ENCODE data around the gene SMNDC1. TPM values are rescaled to one million over a fixed set of nuclear protein-coding genes. Genes with fewer than 3 reads are reported as not detected.
A peak's percentile ranks its signal among the peaks of the same experiment; 100 is the strongest.
"Not testable (repeated sequence)": the region's sequence is repeated elsewhere in the genome, so short reads cannot be mapped to it uniquely, and the experiment has no call there.

Gene SMNDC1
- polyA plus RNA-seq, 4 donors, result 11.3 to 30.4 (median 12.0) TPM

GRCh38 chr10:110249489-110249888 lies 55.2 kb downstream of the SMNDC1 start:
- not testable (repeated sequence) for H3K27me3 ChIP-seq (ENCODE audit: control insufficient read depth in 3 of 3, insufficient read depth in 3 of 3, low read length in 3 of 3); H3K9me3 ChIP-seq (ENCODE audit: control insufficient read depth in 2 of 2, insufficient read depth in 1 of 2, low read depth in 1 of 2, low read length in 1 of 2); FAIRE-seq; H3K4me3 ChIP-seq (ENCODE audit: low read depth in 1 of 3, low read length in 3 of 3); H3K4me1 ChIP-seq (ENCODE audit: control insufficient read depth in 3 of 3, insufficient read depth in 2 of 3, low read depth in 1 of 3, low read length in 2 of 3); H3K36me3 ChIP-seq (ENCODE audit: control insufficient read depth in 3 of 3, insufficient read depth in 2 of 3, low read depth in 1 of 3, low read length in 3 of 3); H3K27ac ChIP-seq (ENCODE audit: low read depth in 1 of 3, low read length in 2 of 3); DNase-seq
- 75 to 89% (median 83%) methylated on average over 1 of the region's 1 CpG for WGBS, 3 donors

DNA sequence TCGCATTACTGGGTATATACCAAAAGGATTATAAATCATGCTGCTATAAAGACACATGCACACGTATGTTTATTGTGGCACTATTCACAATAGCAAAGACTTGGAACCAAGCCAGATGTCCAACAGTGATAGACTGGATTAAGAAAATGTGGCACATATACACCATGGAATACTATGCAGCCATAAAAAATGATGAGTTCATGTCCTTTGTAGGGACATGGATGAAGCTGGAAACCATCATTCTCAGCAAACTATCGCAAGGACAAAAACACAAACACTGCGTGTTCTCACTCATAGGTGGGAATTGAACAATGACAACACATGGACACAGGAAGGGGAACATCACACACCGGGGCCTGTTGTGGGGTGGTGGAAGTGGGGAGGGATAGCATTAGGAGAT lies 56.9 kb downstream of the SMNDC1 start:
- not testable (repeated sequence) for H3K9me3 ChIP-seq (ENCODE audit: control insufficient read depth in 2 of 2, insufficient read depth in 1 of 2, low read depth in 1 of 2, low read length in 1 of 2); H3K36me3 ChIP-seq (ENCODE audit: control insufficient read depth in 3 of 3, insufficient read depth in 2 of 3, low read depth in 1 of 3, low read length in 3 of 3); H3K27me3 ChIP-seq (ENCODE audit: control insufficient read depth in 3 of 3, insufficient read depth in 3 of 3, low read length in 3 of 3); DNase-seq; H3K27ac ChIP-seq (ENCODE audit: low read depth in 1 of 3, low read length in 2 of 3); FAIRE-seq; H3K4me3 ChIP-seq (ENCODE audit: low read depth in 1 of 3, low read length in 3 of 3); H3K4me1 ChIP-seq (ENCODE audit: control insufficient read depth in 3 of 3, insufficient read depth in 2 of 3, low read depth in 1 of 3, low read length in 2 of 3)
- WGBS, 3 donors, result 96% methylated on average over 4 to 5 of the region's 5 CpGs

- Histone ChIP-seq H3K36me3 (ENCODE audit: control insufficient read depth in 3 of 3, insufficient read depth in 2 of 3, low read depth in 1 of 3, low read length in 3 of 3) (peaks cover 0 to 4% (median 0%) of the 10 kb centered on the region in 3 donors), H3K27ac (ENCODE audit: low read depth in 1 of 3, low read length in 2 of 3) (no peak overlapping the region), H3K4me3 (ENCODE audit: low read depth in 1 of 3, low read length in 3 of 3) (no peak overlapping the region), H3K4me1 (ENCODE audit: control insufficient read depth in 3 of 3, insufficient read depth in 2 of 3, low read depth in 1 of 3, low read length in 2 of 3) (peaks cover 0 to 3% (median 0%) of the 10 kb centered on the region in 3 donors), H3K27me3 (ENCODE audit: control insufficient read depth in 3 of 3, insufficient read depth in 3 of 3, low read length in 3 of 3) (no peaks in the 10 kb centered on the region), H3K9me3 (ENCODE audit: control insufficient read depth in 2 of 2, insufficient read depth in 1 of 2, low read depth in 1 of 2, low read length in 1 of 2) (no peaks in the 10 kb centered on the region)
- 83 to 92% (median 88%) methylated on average over 3 of the region's 3 CpGs for WGBS, 3 donors
- FAIRE-seq (no peak), DNase-seq (no peak)
These were observed 60.2 kb downstream of the SMNDC1 start for GRCh38 chr10:110244550-110244949.

- 93 to 98% (median 95%) methylated on average over 1 of the region's 1 CpG for whole genome bisulfite sequencing, 3 donors
These were observed 62.2 kb downstream of the SMNDC1 start for GRCh38 chr10:110242511-110242910.

GRCh38 chr10:110241841-110242240 lies 62.9 kb downstream of the SMNDC1 start:
- no peak overlapping the region for H3K4me3 ChIP-seq (ENCODE audit: low read depth in 1 of 3, low read length in 3 of 3)
- DNase-seq (peak in 1 of 2 donors; percentile 9), FAIRE-seq (no peak)
- H3K36me3 ChIP-seq (ENCODE audit: control insufficient read depth in 3 of 3, insufficient read depth in 2 of 3, low read depth in 1 of 3, low read length in 3 of 3), result peaks cover 0 to 9% (median 2%) of the 10 kb centered on the region in 3 donors
- H3K4me1 ChIP-seq (ENCODE audit: control insufficient read depth in 3 of 3, insufficient read depth in 2 of 3, low read depth in 1 of 3, low read length in 2 of 3), result peaks cover 0 to 3% (median 0%) of the 10 kb centered on the region in 3 donors
- H3K27me3 ChIP-seq (ENCODE audit: control insufficient read depth in 3 of 3, insufficient read depth in 3 of 3, low read length in 3 of 3), result no peaks in the 10 kb centered on the region
- 13 to 47% (median 28%) methylated on average over 2 of the region's 2 CpGs for WGBS, 3 donors
- H3K27ac ChIP-seq (ENCODE audit: low read depth in 1 of 3, low read length in 2 of 3), result peak overlapping the region in 2 of 3 donors; percentile 40 to 64
- H3K9me3 ChIP-seq (ENCODE audit: control insufficient read depth in 2 of 2, insufficient read depth in 1 of 2, low read depth in 1 of 2, low read length in 1 of 2), result no peaks in the 10 kb centered on the region

More at GRCh38 chr10:110242511-110242910, 62.2 kb downstream of the SMNDC1 start:
- H3K4me3 ChIP-seq (ENCODE audit: low read depth in 1 of 3, low read length in 3 of 3), result no peak overlapping the region
- DNase-seq (no peak), FAIRE-seq (peak; percentile 23)
- peaks cover 0 to 3% (median 0%) of the 10 kb centered on the region in 3 donors for H3K4me1 ChIP-seq (ENCODE audit: control insufficient read depth in 3 of 3, insufficient read depth in 2 of 3, low read depth in 1 of 3, low read length in 2 of 3)
- H3K27ac ChIP-seq (ENCODE audit: low read depth in 1 of 3, low read length in 2 of 3), result no peak overlapping the region
- H3K9me3 ChIP-seq (ENCODE audit: control insufficient read depth in 2 of 2, insufficient read depth in 1 of 2, low read depth in 1 of 2, low read length in 1 of 2), result no peaks in the 10 kb centered on the region
- H3K36me3 ChIP-seq (ENCODE audit: control insufficient read depth in 3 of 3, insufficient read depth in 2 of 3, low read depth in 1 of 3, low read length in 3 of 3), result peaks cover 0 to 8% (median 1%) of the 10 kb centered on the region in 3 donors
- no peaks in the 10 kb centered on the region for H3K27me3 ChIP-seq (ENCODE audit: control insufficient read depth in 3 of 3, insufficient read depth in 3 of 3, low read length in 3 of 3)

- H3K27ac ChIP-seq (ENCODE audit: low read depth in 1 of 3, low read length in 2 of 3), result peak overlapping the region in 1 of 3 donors; percentile 40
- H3K4me3 ChIP-seq (ENCODE audit: low read depth in 1 of 3, low read length in 3 of 3), result no peak overlapping the region
- peak; percentile 53 to 68 for DNase-seq
- H3K4me1 ChIP-seq (ENCODE audit: control insufficient read depth in 3 of 3, insufficient read depth in 2 of 3, low read depth in 1 of 3, low read length in 2 of 3), result peaks cover 0 to 3% (median 0%) of the 10 kb centered on the region in 3 donors
- no peaks in the 10 kb centered on the region for H3K9me3 ChIP-seq (ENCODE audit: control insufficient read depth in 2 of 2, insufficient read depth in 1 of 2, low read depth in 1 of 2, low read length in 1 of 2)
- H3K36me3 ChIP-seq (ENCODE audit: control insufficient read depth in 3 of 3, insufficient read depth in 2 of 3, low read depth in 1 of 3, low read length in 3 of 3), result peaks cover 0 to 12% (median 2%) of the 10 kb centered on the region in 3 donors
- 10 to 38% (median 24%) methylated on average over 3 of the region's 3 CpGs for WGBS, 3 donors
- H3K27me3 ChIP-seq (ENCODE audit: control insufficient read depth in 3 of 3, insufficient read depth in 3 of 3, low read length in 3 of 3), result no peaks in the 10 kb centered on the region
- FAIRE-seq, result no peak
These were observed 63.3 kb downstream of the SMNDC1 start for GRCh38 chr10:110241407-110241806.

Other genes with a start within 250 kb of the SMNDC1 start
- 10 to 100 TPM; 12.0 to 21.8 (median 18.0) TPM for gene MXI1, start 97.3 kb downstream of the SMNDC1 start, polyA plus RNA-seq
- 10 to 100 TPM in 3 of 4 donors, 1 to 10 TPM in 1; 8.3 to 41.9 (median 24.0) TPM for gene DUSP5, start 193.0 kb upstream of the SMNDC1 start, polyA plus RNA-seq